DND-41 (cell line): ENCODE data around the gene NISCH.

Source experiments
- ATAC-seq: fragments of 200-7000 bp; cut with Tn5 transposase; 3 replicates; pipeline ENCODE4 v1.9.1; 2021; ENCODE audit warnings: low read depth; ENCODE audit not compliant: insufficient read depth
- DNase-seq: peaks from one replicate; pipeline ENCODE4 v3.0.0-alpha.2; 2020
- H2AFZ ChIP-seq: 2 replicates; pipeline ENCODE4 v1.6.0; 2012; ENCODE audit warnings: low read depth, low read length
- H3K27ac ChIP-seq: 2 replicates; pipeline ENCODE4 v1.5.1; 2012; ENCODE audit warnings: low read length, inconsistent platforms
- H3K27me3 ChIP-seq: fragments of 200-600 bp; sonication (generic); 2 replicates; pipeline ENCODE4 v1.6.0; 2012; ENCODE audit warnings: low read length, mild to moderate bottlenecking, inconsistent platforms; ENCODE audit not compliant: insufficient read depth, poor library complexity
- H3K36me3 ChIP-seq: 2 replicates; pipeline ENCODE4 v1.5.1; 2012; ENCODE audit warnings: low read length, inconsistent platforms; ENCODE audit not compliant: insufficient read depth
- H3K4me1 ChIP-seq: 2 replicates; pipeline ENCODE4 v1.5.1; 2012; ENCODE audit warnings: mild to moderate bottlenecking, low read length; ENCODE audit not compliant: insufficient read depth
- H3K4me2 ChIP-seq: 2 replicates; pipeline ENCODE4 v1.6.0; 2012; ENCODE audit warnings: mild to moderate bottlenecking, moderate library complexity, low read length, inconsistent platforms; ENCODE audit not compliant: insufficient read depth
- H3K4me3 ChIP-seq, 2 experiments: fragments of 200-600 bp in 1 of 2; shearing (Covaris generic) in 1 of 2; 2 replicates each; pipeline ENCODE4 v1.5.1; 2012 to 2016; ENCODE audit warnings: inconsistent platforms in 2 of 2, low read length in 2 of 2, mild to moderate bottlenecking in 2 of 2, low read depth in 1 of 2, moderate library complexity in 1 of 2
- H3K79me2 ChIP-seq: 2 replicates; pipeline ENCODE4 v1.6.0; 2012; ENCODE audit warnings: low read length, inconsistent platforms; ENCODE audit not compliant: insufficient read depth
- H3K9ac ChIP-seq: 2 replicates; pipeline ENCODE4 v1.6.0; 2012; ENCODE audit warnings: low read depth, mild to moderate bottlenecking, inconsistent platforms, low read length, moderate library complexity
- H3K9me3 ChIP-seq: 2 replicates; pipeline ENCODE4 v1.5.1; 2012; ENCODE audit warnings: low read length, moderate library complexity, mild to moderate bottlenecking, inconsistent platforms; ENCODE audit not compliant: insufficient read depth, severe bottlenecking
- H4K20me1 ChIP-seq: 2 replicates; pipeline ENCODE4 v1.6.0; 2012; ENCODE audit warnings: low read length; ENCODE audit not compliant: insufficient read depth
- CTCF ChIP-seq: IDR thresholded peaks from 2 replicates; pipeline ENCODE4 v1.5.1; 2012; ENCODE audit warnings: borderline replicate concordance, low read length, moderate library complexity, mild to moderate bottlenecking; ENCODE audit not compliant: poor library complexity, severe bottlenecking; ENCODE audit errors: extremely low read depth
- EZH2 ChIP-seq: IDR thresholded peaks from 3 replicates; pipeline ENCODE4 v1.6.1; 2012; ENCODE audit warnings: borderline replicate concordance, low read depth, mild to moderate bottlenecking, moderate library complexity, low read length, inconsistent platforms; ENCODE audit not compliant: severe bottlenecking

The NISCH gene

GRCh38 chr3:52454250-52454937, 1.0 kb upstream of the NISCH start:
- DNase-seq, result no peak
- H3K4me1 ChIP-seq, result peaks cover 26% of the 10 kb centered on the region
- no peak for TF ChIP-seq CTCF
- no peak for TF ChIP-seq EZH2
- peak overlapping the region; percentile 99 for H2AFZ ChIP-seq
- peak overlapping the region in 1 of 2 experiments; percentile 94; a peak in 2 of 4 replicates for H3K4me3 ChIP-seq
- peak overlapping the region; percentile 96 for H3K27ac ChIP-seq
- 0 out of 2 replicates have a peak, but pooled peaks cover 7% of the 10 kb centered on the region for H4K20me1 ChIP-seq
- peaks cover 24% of the 10 kb centered on the region for H3K36me3 ChIP-seq
- H3K9ac ChIP-seq, result peak overlapping the region; percentile 97
- ATAC-seq, result no peak
- H3K4me2 ChIP-seq, result peak overlapping the region; percentile 85
- H3K79me2 ChIP-seq, result peaks cover 39% of the 10 kb centered on the region
- H3K9me3 ChIP-seq, result no peaks in the 10 kb centered on the region
- H3K27me3 ChIP-seq, result no peaks in the 10 kb centered on the region

GRCh38 chr3:52454938-52455282, 494 bp upstream of the NISCH start:
- peak overlapping the region; percentile 56 to 94 for H3K4me3 ChIP-seq
- H3K27ac ChIP-seq, result peak overlapping the region; percentile 96
- H3K9me3 ChIP-seq, result no peaks in the 10 kb centered on the region
- H3K4me1 ChIP-seq, result peaks cover 26% of the 10 kb centered on the region
- TF ChIP-seq CTCF (no peak), EZH2 (no peak)
- no peak for ATAC-seq
- DNase-seq, result no peak
- 0 out of 2 replicates have a peak, but pooled peaks cover 7% of the 10 kb centered on the region for H4K20me1 ChIP-seq
- H3K36me3 ChIP-seq, result peaks cover 28% of the 10 kb centered on the region
- peak overlapping the region; percentile 97 for H3K9ac ChIP-seq
- H3K79me2 ChIP-seq, result peaks cover 39% of the 10 kb centered on the region
- peak overlapping the region; percentile 85 for H3K4me2 ChIP-seq
- no peaks in the 10 kb centered on the region for H3K27me3 ChIP-seq
- H2AFZ ChIP-seq, result peak overlapping the region; percentile 99

GRCh38 chr3:52456169-52456799, 880 bp downstream of the NISCH start:
- H3K79me2 ChIP-seq, result peaks cover 51% of the 10 kb centered on the region
- no peaks in the 10 kb centered on the region for H3K27me3 ChIP-seq
- H3K4me3 ChIP-seq, result peak overlapping the region; percentile 94 to 96
- peak overlapping the region; percentile 89 for H3K27ac ChIP-seq
- H2AFZ ChIP-seq, result peak overlapping the region; percentile 97
- DNase-seq (peak; percentile 58), ATAC-seq (peak; percentile 63)
- H4K20me1 ChIP-seq, result 0 out of 2 replicates have a peak, but pooled peaks cover 7% of the 10 kb centered on the region
- H3K4me2 ChIP-seq, result peak overlapping the region; percentile 85
- H3K36me3 ChIP-seq, result peaks cover 41% of the 10 kb centered on the region
- no peaks in the 10 kb centered on the region for H3K9me3 ChIP-seq
- H3K4me1 ChIP-seq, result peaks cover 26% of the 10 kb centered on the region
- TF ChIP-seq CTCF (no peak), EZH2 (no peak)
- H3K9ac ChIP-seq, result peak overlapping the region; percentile 97
